IMR-90 (cell line): ENCODE measurements around the gene LILRB2. TPM values are rescaled to one million over a fixed set of nuclear protein-coding genes. Genes with fewer than 3 reads are reported as not detected.
"Not testable (repeated sequence)": the region's sequence is repeated elsewhere in the genome, so short reads cannot be mapped to it uniquely, and the experiment has no call there.

Source experiments
- ATAC-seq: fragments of 200-7000 bp; cut with Tn5 transposase; 2 replicates; pipeline ENCODE4 v1.9.1; 2020; ENCODE audit warnings: low read depth, mild to moderate bottlenecking, moderate library complexity
- BruUV-seq: library from RNA; stranded (reverse); fragments of 400-500 nt; replicated peaks from 2 replicates; lab custom pipeline; 2021; lab: Mats Ljungman, UMichigan
- CTCF ChIA-PET: fragments of 300-600 bp; formaldehyde crosslinking; extraction: SDS; loops from one replicate; lab custom pipeline; 2021; ENCODE audit warnings: antibody characterized with exemption; lab: Yijun Ruan, JAX
- POLR2A ChIA-PET: fragments of 300-600 bp; sonication (Branson Sonifier 250); formaldehyde crosslinking; loops from one replicate; lab custom pipeline; 2022; ENCODE audit warnings: antibody characterized with exemption; ENCODE audit not compliant: unreplicated experiment; lab: Charles Lee
- DNase-seq: peaks from one replicate; pipeline ENCODE4 v3.0.0; 2013
- H2AFZ ChIP-seq: replicated peaks from 2 replicates; pipeline ENCODE3; 2013; ENCODE audit warnings: low read length, mild to moderate bottlenecking; ENCODE audit not compliant: poor library complexity
- H2AK5ac ChIP-seq: 2 replicates; pipeline ENCODE4 v1.6.1; 2013; ENCODE audit warnings: low read depth, low read length, inconsistent platforms
- H2AK9ac ChIP-seq: replicated peaks from 2 replicates; pipeline ENCODE3; 2013; ENCODE audit warnings: mild to moderate bottlenecking, low read depth, low read length, moderate library complexity; ENCODE audit not compliant: poor library complexity
- H2BK120ac ChIP-seq: 2 replicates; pipeline ENCODE4 v1.6.1; 2013; ENCODE audit warnings: low read depth, low read length, inconsistent platforms
- H2BK15ac ChIP-seq: 3 replicates; pipeline ENCODE4 v1.6.1; 2013; ENCODE audit warnings: low read depth, low read length, inconsistent platforms
- H2BK20ac ChIP-seq: 2 replicates; pipeline ENCODE4 v1.6.1; 2013; ENCODE audit warnings: low read depth, mild to moderate bottlenecking, inconsistent platforms, low read length, moderate library complexity
- H2BK5ac ChIP-seq: 2 replicates; pipeline ENCODE4 v1.6.1; 2013; ENCODE audit warnings: mild to moderate bottlenecking, low read depth, low read length, inconsistent platforms; ENCODE audit not compliant: poor library complexity, severe bottlenecking
- H3K14ac ChIP-seq: replicated peaks from 2 replicates; pipeline ENCODE4 v1.6.1; 2013; ENCODE audit warnings: low read depth, low read length, inconsistent platforms
- H3K18ac ChIP-seq: 2 replicates; pipeline ENCODE4 v1.6.1; 2013; ENCODE audit warnings: low read depth, low read length, control low read depth
- H3K23ac ChIP-seq: 2 replicates; pipeline ENCODE4 v1.6.1; 2013; ENCODE audit warnings: low read depth, low read length, inconsistent platforms
- H3K27ac ChIP-seq: 2 replicates; pipeline ENCODE4 v1.5.1; 2013; ENCODE audit warnings: mild to moderate bottlenecking, control low read depth, low read length; ENCODE audit not compliant: insufficient read depth
- H3K27me3 ChIP-seq: 2 replicates; pipeline ENCODE4 v1.6.1; 2013; ENCODE audit warnings: low read length; ENCODE audit not compliant: control insufficient read depth, insufficient read depth
- H3K36me3 ChIP-seq: 2 replicates; pipeline ENCODE4 v1.6.1; 2013; ENCODE audit warnings: low read length, mixed read lengths; ENCODE audit not compliant: control insufficient read depth, insufficient read depth
- H3K4ac ChIP-seq: 2 replicates; pipeline ENCODE4 v1.6.1; 2013; ENCODE audit warnings: low read depth, low read length, inconsistent platforms
- H3K4me1 ChIP-seq: 2 replicates; pipeline ENCODE4 v1.6.1; 2013; ENCODE audit warnings: low read length, mixed read lengths; ENCODE audit not compliant: control insufficient read depth, insufficient read depth
- H3K4me2 ChIP-seq: 2 replicates; pipeline ENCODE4 v1.6.1; 2013; ENCODE audit warnings: low read depth, mild to moderate bottlenecking, control low read depth, low read length, moderate library complexity
- H3K4me3 ChIP-seq: 2 replicates; pipeline ENCODE4 v1.5.1; 2013; ENCODE audit warnings: low read depth, mild to moderate bottlenecking, control low read depth, low read length, moderate library complexity; ENCODE audit not compliant: insufficient read depth
- H3K56ac ChIP-seq: 2 replicates; pipeline ENCODE4 v1.6.1; 2013; ENCODE audit warnings: low read length, inconsistent platforms; ENCODE audit not compliant: insufficient read depth; ENCODE audit errors: extremely low read depth
- H3K79me1 ChIP-seq, 2 experiments: 2 replicates each; pipeline ENCODE4 v1.6.1; 2013; ENCODE audit warnings: low read length in 2 of 2, inconsistent platforms in 1 of 2, low read depth in 1 of 2
- H3K9ac ChIP-seq: 2 replicates; pipeline ENCODE4 v1.6.1; 2013; ENCODE audit warnings: low read depth, low read length, control low read depth
- H3K9me1 ChIP-seq: 2 replicates; pipeline ENCODE4 v1.6.1; 2013; ENCODE audit warnings: low read length, inconsistent platforms; ENCODE audit not compliant: insufficient read depth
- H3K9me3 ChIP-seq: 2 replicates; pipeline ENCODE4 v1.6.1; 2013; ENCODE audit warnings: low read length; ENCODE audit not compliant: control insufficient read depth, insufficient read depth
- H4K20me1 ChIP-seq: 2 replicates; pipeline ENCODE4 v1.6.1; 2013; ENCODE audit warnings: low read length, inconsistent platforms; ENCODE audit not compliant: insufficient read depth
- H4K5ac ChIP-seq: 2 replicates; pipeline ENCODE4 v1.6.1; 2013; ENCODE audit warnings: mild to moderate bottlenecking, low read depth, low read length, control low read depth
- H4K8ac ChIP-seq, 2 experiments: 2 replicates each; pipeline ENCODE4 v1.6.1; 2013; ENCODE audit warnings: low read depth in 2 of 2, low read length in 2 of 2, control low read depth in 1 of 2, inconsistent platforms in 1 of 2
- H4K91ac ChIP-seq: 2 replicates; pipeline ENCODE4 v1.6.1; 2013; ENCODE audit warnings: low read depth, low read length, inconsistent platforms; ENCODE audit not compliant: insufficient read depth
- WGBS, 2 experiments: methylation state at CpG; one replicate each; pipeline versions ENCODE4 v1.1.5 to v1.1.7; 2013; ENCODE audit warnings: missing lambda C conversion rate in 2 of 2; ENCODE audit not compliant: insufficient read length in 1 of 2; ENCODE audit errors: extremely low coverage in 2 of 2; 5-methylcytosine and 5-hydroxymethylcytosine counted together
- dilution Hi-C: fragments of 300-500 bp; cut with HindIII; formaldehyde crosslinking; loops from one replicate; pipeline ENCODE4 v1.14.3; 2018; ENCODE audit warnings: low sequenced_read_pairs; ENCODE audit not compliant: unreplicated experiment
- in situ Hi-C: fragments of 300-500 bp; cut with MboI; formaldehyde crosslinking; loops from 3 replicates; pipeline ENCODE4 v1.14.3; 2019; ENCODE audit warnings: low sequenced_read_pairs, inconsistent platforms, mixed read lengths
- intact Hi-C: fragments of 100-400 bp; cut with micrococcal nuclease; formaldehyde crosslinking; loops from 2 replicates; pipeline ENCODE4 v1.10.0; 2022
- polyA plus RNA-seq, 3 experiments: library from polyadenylated mRNA; depleted of rRNA; stranded (reverse); fragments of >200 nt; gene quantifications; 2 replicates each; pipeline ENCODE4 v1.2.3, GENCODE V29; 2012; ENCODE audit warnings: low replicate concordance in 1 of 3
- total RNA-seq: library from RNA; depleted of rRNA; stranded (reverse); fragments of >200 nt; gene quantifications from 2 replicates; pipeline ENCODE4 v1.2.3, GENCODE V29; 2012

Gene LILRB2
- total and polyA plus RNA-seq, 2 of the 4 experiments (the other 2 are of a cell fraction) = not detected

DNA sequence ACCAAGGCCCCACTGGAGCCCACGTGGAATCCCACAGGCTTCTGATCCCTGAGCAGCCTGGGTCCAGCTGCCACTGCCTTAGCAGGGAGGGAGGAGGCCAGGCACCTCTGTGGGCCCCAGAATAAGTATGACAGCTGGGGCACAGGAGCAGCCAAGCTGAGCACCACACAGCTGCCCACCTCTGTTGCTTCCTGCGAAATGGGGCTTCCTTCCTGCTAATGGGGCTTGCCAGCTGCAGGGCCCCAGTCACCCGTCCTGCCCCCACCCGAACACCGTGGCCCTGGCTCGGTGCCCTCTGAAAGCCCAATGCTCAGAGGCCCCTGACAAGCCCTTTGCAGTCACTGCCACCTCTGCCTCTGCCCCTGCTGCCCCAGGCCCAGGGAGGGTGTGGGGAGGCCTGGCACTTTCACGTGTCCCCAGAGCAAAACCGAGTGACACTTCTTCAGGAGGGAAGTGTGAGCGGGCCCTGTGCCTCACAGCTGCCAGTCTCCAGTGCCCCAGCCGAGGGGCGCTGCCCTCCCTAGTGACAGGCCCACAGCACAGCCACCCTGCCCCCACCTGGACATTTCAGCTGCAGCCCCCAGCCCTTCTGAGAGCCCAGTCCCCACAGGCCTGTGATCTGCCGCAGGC is 4.6 kb upstream of the LILRB2 start:
- ATAC-seq, H2BK120ac ChIP-seq, H2AK5ac ChIP-seq, intact Hi-C loops, H2AK9ac ChIP-seq, H3K4me3 ChIP-seq, H3K9ac ChIP-seq, H4K91ac ChIP-seq, H3K4me1 ChIP-seq, H4K20me1 ChIP-seq, H4K5ac ChIP-seq, in situ Hi-C loops, H3K4ac ChIP-seq, H2BK15ac ChIP-seq, H3K14ac ChIP-seq, H4K8ac ChIP-seq, H3K4me2 ChIP-seq, H3K27me3 ChIP-seq, DNase-seq, H3K56ac ChIP-seq, H3K27ac ChIP-seq, H3K79me1 ChIP-seq, H2BK5ac ChIP-seq, H2AFZ ChIP-seq, H3K36me3 ChIP-seq, H3K9me1 ChIP-seq, H3K23ac ChIP-seq, H2BK20ac ChIP-seq, dilution Hi-C loops, CTCF ChIA-PET, POLR2A ChIA-PET, BruUV-seq, H3K18ac ChIP-seq, H3K9me3 ChIP-seq: not testable (repeated sequence)
- WGBS, 2 experiments = 38% methylated on average over 4 of the region's 12 CpGs; no CpG with 5 or more reads in 1 of the 2 experiments
